Mucosa of stomach (tissue), 1 donor: ENCODE measurements around the gene RAPGEF5.

ENCODE experiments used
- H3K27me3 ChIP-seq: one replicate; pipeline ENCODE4 v1.7.0; 2013; ENCODE audit warnings: mild to moderate bottlenecking, low read length; ENCODE audit not compliant: control insufficient read depth, insufficient read depth
- H3K36me3 ChIP-seq: one replicate; pipeline ENCODE4 v1.7.0; 2013; ENCODE audit warnings: low read length; ENCODE audit not compliant: control insufficient read depth, insufficient read depth
- H3K4me1 ChIP-seq: one replicate; pipeline ENCODE4 v1.7.0; 2013; ENCODE audit warnings: mild to moderate bottlenecking, low read length; ENCODE audit not compliant: control insufficient read depth, insufficient read depth
- H3K4me3 ChIP-seq: one replicate; pipeline ENCODE4 v1.7.0; 2013; ENCODE audit warnings: low read length
- H3K9ac ChIP-seq: one replicate; pipeline ENCODE4 v1.7.0; 2013; ENCODE audit warnings: mild to moderate bottlenecking, low read length, moderate library complexity
- H3K9me3 ChIP-seq: one replicate; pipeline ENCODE4 v1.7.0; 2013; ENCODE audit warnings: mild to moderate bottlenecking, low read length, moderate library complexity; ENCODE audit not compliant: control insufficient read depth
- donor health status: Pancreatic carcinoma.

Gene RAPGEF5

GRCh38 chr7:22127835-22128527 lies 229.0 kb downstream of the RAPGEF5 start:
- Histone ChIP-seq H3K36me3 (no peaks in the 10 kb centered on the region), H3K4me1 (no peaks in the 10 kb centered on the region), H3K4me3 (no peak overlapping the region), H3K27me3 (no peaks in the 10 kb centered on the region), H3K9me3 (no peaks in the 10 kb centered on the region), H3K9ac (no peak overlapping the region)

DNA sequence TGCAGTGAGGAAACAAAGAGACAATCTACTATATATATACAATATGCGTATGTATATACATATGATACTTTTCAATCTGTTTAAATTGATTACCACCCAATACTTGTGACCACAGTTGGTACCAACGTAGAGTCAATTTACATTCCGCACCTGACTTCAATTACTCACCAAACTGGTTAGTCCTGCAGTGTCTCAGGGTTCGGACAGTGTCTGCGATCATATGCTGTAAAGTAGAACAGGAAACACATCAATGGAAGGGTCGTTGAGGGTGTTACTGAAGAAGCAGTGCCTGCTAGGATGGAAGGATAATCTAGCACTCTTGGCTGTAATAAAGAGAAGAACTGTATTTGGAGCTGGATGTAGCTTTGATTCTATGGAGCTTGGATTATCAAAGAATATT lies 231.5 kb downstream of the RAPGEF5 start:
- Histone ChIP-seq H3K36me3 (no peaks in the 10 kb centered on the region), H3K4me1 (no peaks in the 10 kb centered on the region), H3K4me3 (no peak overlapping the region), H3K9me3 (no peaks in the 10 kb centered on the region), H3K9ac (no peak overlapping the region), H3K27me3 (no peaks in the 10 kb centered on the region)

GRCh38 chr7:22124941-22125340 lies 232.0 kb downstream of the RAPGEF5 start:
- no peak overlapping the region for H3K9ac ChIP-seq
- H3K4me1 ChIP-seq, result no peaks in the 10 kb centered on the region
- H3K4me3 ChIP-seq, result no peak overlapping the region
- no peaks in the 10 kb centered on the region for H3K36me3 ChIP-seq
- no peaks in the 10 kb centered on the region for H3K9me3 ChIP-seq
- H3K27me3 ChIP-seq, result no peaks in the 10 kb centered on the region

DNA sequence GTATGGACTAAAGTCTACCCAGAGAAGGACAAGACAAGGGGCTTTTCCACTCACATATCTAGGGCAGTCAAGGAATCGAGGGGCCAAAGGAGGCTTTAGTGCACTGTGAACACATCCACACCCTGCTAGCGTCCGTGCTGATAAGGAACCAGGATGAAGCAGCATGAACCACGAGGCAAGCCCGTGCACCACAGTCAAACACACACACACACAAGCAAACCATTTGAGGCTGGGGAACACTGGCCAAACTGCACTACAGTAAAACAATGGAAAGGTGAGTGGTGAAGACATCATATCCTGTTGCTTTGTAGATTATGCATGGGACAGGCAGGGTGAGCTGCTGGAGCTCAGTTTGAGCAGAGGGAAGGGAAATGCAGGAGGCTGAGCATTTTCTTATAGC lies 233.8 kb downstream of the RAPGEF5 start:
- Histone ChIP-seq H3K4me1 (no peaks in the 10 kb centered on the region), H3K27me3 (no peaks in the 10 kb centered on the region), H3K4me3 (no peak overlapping the region), H3K9me3 (no peaks in the 10 kb centered on the region), H3K9ac (no peak overlapping the region), H3K36me3 (no peaks in the 10 kb centered on the region)

DNA sequence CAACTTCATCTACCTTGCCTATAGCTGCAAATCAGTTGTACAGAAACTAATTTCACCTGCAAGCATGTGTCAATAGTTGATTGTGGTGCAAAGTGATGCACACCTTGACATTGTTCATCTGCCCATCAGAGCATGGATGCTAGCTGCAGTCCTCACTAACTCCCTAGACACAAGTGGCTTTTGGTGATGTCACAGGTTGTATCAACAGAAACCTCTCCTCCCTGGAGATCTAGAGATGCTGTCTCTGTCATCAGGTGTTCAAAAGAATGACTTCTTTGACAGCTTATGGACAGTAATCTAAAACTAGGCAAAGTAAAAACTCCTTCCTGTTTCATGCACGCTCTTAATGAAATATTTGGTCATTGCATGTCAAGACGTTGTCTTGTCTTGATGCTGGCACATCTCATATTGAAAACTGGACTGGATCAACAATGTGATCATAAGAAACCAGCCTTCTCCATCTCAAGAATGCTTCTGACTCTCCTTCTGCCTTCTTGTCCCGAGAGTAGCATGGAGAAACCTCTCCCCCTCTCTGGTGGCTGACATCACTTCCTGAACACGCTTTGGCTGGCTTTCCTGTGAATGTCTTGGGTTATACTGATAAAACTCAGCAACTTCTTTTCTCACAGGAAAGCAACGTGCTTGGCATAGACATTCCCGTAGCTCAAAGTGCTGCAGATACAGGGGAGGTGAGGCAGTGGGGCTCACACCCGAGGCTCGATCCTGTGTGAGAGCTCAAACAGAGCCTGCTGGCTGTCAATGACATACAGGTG lies 235.1 kb downstream of the RAPGEF5 start:
- Histone ChIP-seq H3K4me1 (no peaks in the 10 kb centered on the region), H3K9me3 (no peaks in the 10 kb centered on the region), H3K9ac (no peak overlapping the region), H3K4me3 (no peak overlapping the region), H3K36me3 (no peaks in the 10 kb centered on the region), H3K27me3 (no peaks in the 10 kb centered on the region)

DNA sequence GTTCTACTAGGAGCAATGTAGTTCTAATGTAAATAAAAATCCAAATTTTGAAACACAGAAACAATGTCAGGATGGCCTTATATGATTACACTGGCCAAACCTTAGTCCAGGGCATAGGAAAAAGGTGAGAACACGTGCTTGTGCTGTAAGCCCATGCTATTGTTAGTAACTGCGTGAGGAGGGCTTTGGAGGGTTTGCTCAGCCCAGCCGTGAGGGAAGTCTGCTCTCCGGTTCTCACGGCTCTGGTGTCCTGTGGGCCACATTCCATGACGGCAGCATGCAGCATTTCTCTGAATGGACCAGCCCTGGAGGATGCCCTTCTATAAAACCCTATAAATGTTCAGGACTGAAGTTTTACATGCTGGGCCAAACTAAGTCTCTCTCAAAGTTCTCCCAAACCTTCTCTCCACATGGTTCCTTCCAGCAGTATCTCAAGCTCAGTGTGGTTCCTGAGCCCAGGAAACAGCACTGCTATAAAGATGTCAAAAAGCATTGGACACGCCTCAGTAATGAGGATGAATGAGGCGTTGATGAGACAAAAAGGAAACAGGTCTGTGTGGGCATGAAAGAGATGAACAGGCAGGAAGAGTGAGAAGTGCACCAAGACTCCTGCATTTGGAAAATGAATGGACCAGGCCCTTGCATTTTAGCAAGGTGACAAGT lies 236.4 kb downstream of the RAPGEF5 start:
- H3K36me3 ChIP-seq, result no peaks in the 10 kb centered on the region

GRCh38 chr7:22117222-22117621 lies 239.7 kb downstream of the RAPGEF5 start:
- no peaks in the 10 kb centered on the region for H3K36me3 ChIP-seq
- no peaks in the 10 kb centered on the region for H3K4me1 ChIP-seq
- H3K9me3 ChIP-seq, result no peaks in the 10 kb centered on the region
- no peak overlapping the region for H3K4me3 ChIP-seq
- no peaks in the 10 kb centered on the region for H3K27me3 ChIP-seq
- no peak overlapping the region for H3K9ac ChIP-seq

More for the DNA sequence above, 236.4 kb downstream of the RAPGEF5 start:
- Histone ChIP-seq H3K4me3 (no peak overlapping the region), H3K9ac (no peak overlapping the region), H3K27me3 (no peaks in the 10 kb centered on the region), H3K4me1 (no peaks in the 10 kb centered on the region), H3K9me3 (no peaks in the 10 kb centered on the region)

DNA sequence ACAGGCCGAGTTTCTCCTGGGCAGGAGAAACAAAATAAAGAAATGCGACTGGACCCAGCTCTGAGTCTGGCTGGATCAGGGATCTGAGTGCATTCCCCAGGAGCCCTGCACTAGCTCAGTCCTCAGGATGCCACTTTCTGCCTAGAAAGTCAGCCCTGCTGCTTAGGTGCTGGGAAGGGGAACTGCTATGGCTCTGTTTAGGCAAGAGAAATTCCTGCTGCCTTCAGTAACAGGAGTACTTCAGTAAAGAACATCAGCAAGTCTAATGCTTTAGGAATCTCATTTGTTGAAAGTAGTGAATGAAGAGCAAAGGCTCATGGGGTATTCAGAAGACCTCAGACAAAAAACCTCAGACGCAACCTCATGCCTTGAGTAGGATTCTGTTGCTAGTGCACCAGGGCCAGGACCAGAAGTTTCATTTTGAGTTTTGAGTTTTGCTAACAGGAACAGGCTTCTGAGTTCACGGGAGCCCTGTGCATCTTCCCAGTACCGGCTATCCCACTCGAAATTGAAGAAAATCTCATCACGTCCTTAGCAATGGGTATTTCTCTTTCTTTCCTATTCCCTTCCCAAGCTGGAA lies 240.4 kb downstream of the RAPGEF5 start:
- H3K4me1 ChIP-seq, result no peaks in the 10 kb centered on the region
- H3K36me3 ChIP-seq, result no peaks in the 10 kb centered on the region
- no peak overlapping the region for H3K4me3 ChIP-seq
- H3K9ac ChIP-seq, result no peak overlapping the region
- no peaks in the 10 kb centered on the region for H3K27me3 ChIP-seq
- H3K9me3 ChIP-seq, result no peaks in the 10 kb centered on the region

GRCh38 chr7:22115689-22116088 lies 241.3 kb downstream of the RAPGEF5 start:
- no peaks in the 10 kb centered on the region for H3K36me3 ChIP-seq
- no peaks in the 10 kb centered on the region for H3K4me1 ChIP-seq
- no peaks in the 10 kb centered on the region for H3K9me3 ChIP-seq
- no peaks in the 10 kb centered on the region for H3K27me3 ChIP-seq
- H3K9ac ChIP-seq, result no peak overlapping the region
- H3K4me3 ChIP-seq, result no peak overlapping the region

DNA sequence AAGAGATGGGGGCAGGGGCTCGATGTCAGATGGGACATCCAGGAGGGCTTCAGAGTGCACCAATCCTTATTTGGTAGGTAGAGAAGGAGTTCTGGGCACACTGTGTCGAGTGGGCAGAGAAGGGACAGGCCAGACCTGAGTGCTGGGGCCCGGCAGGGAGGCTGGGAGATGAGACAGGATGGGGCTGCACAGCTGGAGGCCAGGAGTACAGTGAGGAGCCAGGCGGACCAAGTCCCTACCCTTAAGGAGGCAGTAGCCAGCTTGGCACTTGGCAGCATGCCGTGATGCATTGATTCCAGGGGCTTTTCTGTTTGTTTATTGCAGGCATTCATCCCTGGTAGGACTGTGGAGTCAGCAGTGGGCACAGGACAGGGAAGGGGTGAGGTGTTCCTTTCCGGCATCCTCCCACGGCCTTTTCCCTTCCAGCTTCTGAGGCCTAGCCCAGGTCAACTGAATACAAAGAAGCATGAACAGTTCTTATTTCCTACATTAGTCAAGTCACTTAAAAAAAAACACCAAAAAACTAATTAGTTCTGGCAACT lies 242.4 kb downstream of the RAPGEF5 start:
- no peak overlapping the region for H3K4me3 ChIP-seq
- H3K36me3 ChIP-seq, result no peaks in the 10 kb centered on the region
- H3K27me3 ChIP-seq, result no peaks in the 10 kb centered on the region
- no peaks in the 10 kb centered on the region for H3K9me3 ChIP-seq
- no peaks in the 10 kb centered on the region for H3K4me1 ChIP-seq
- no peak overlapping the region for H3K9ac ChIP-seq

- Histone ChIP-seq H3K27me3 (no peaks in the 10 kb centered on the region), H3K4me1 (no peaks in the 10 kb centered on the region), H3K9me3 (no peaks in the 10 kb centered on the region), H3K9ac (no peak overlapping the region), H3K36me3 (no peaks in the 10 kb centered on the region), H3K4me3 (no peak overlapping the region)
Measured at GRCh38 chr7:22113041-22113440, 243.9 kb downstream of the RAPGEF5 start.

DNA sequence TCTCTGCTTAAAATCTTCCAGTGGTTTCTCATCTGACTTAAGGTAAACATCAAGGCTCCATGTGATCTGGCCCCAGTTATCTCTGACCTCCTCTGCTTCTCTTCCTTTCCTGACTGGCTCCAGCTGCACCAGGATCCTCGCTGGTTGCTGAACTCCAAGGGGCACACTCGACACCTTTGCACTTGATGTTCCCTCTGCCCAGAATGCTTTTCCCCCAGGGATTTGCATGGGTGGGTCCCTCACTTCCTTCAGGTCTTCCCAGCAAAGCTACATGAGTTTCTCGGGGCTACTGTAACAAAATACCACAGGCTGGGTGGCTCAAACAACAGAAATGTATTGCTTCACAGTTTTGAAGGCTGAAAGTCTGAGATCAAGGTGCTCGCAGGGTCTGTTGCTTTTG lies 245.3 kb downstream of the RAPGEF5 start:
- Histone ChIP-seq H3K9me3 (no peaks in the 10 kb centered on the region), H3K4me1 (no peaks in the 10 kb centered on the region), H3K9ac (no peak overlapping the region), H3K4me3 (no peak overlapping the region), H3K27me3 (no peaks in the 10 kb centered on the region), H3K36me3 (no peaks in the 10 kb centered on the region)
